NT2/D1 (cell line): ENCODE measurements around the gene SLC35G4.
"Not testable (repeated sequence)": the region's sequence is repeated elsewhere in the genome, so short reads cannot be mapped to it uniquely, and the experiment has no call there.

Source experiments
- DNase-seq: peaks from one replicate; pipeline ENCODE4 v3.0.0-alpha.2; 2011; ENCODE audit warnings: low read depth, low spot score
- H3K27me3 ChIP-seq: 2 replicates; pipeline ENCODE4 v1.6.0; 2011; ENCODE audit warnings: mild to moderate bottlenecking; ENCODE audit not compliant: insufficient read length, insufficient read depth
- H3K36me3 ChIP-seq: 2 replicates; pipeline ENCODE4 v1.6.1; 2011; ENCODE audit warnings: mild to moderate bottlenecking, low read length, mixed read lengths; ENCODE audit not compliant: insufficient read depth, insufficient read length
- H3K4me1 ChIP-seq: 2 replicates; pipeline ENCODE4 v1.5.1; 2011; ENCODE audit not compliant: insufficient read depth, insufficient read length
- H3K4me3 ChIP-seq: 2 replicates; pipeline ENCODE4 v1.5.1; 2011; ENCODE audit warnings: low read depth; ENCODE audit not compliant: insufficient read length
- H3K9ac ChIP-seq: 2 replicates; pipeline ENCODE4 v1.6.0; 2011; ENCODE audit warnings: low read depth; ENCODE audit not compliant: insufficient read length
- H3K9me3 ChIP-seq: 2 replicates; pipeline ENCODE4 v1.5.1; 2011; ENCODE audit warnings: mild to moderate bottlenecking, low read length; ENCODE audit not compliant: insufficient read depth
- SUZ12 ChIP-seq: IDR thresholded peaks from 2 replicates; pipeline ENCODE4 v1.6.1; 2011; ENCODE audit not compliant: insufficient read length, insufficient read depth; ENCODE audit errors: extremely low read depth
- YY1 ChIP-seq: IDR thresholded peaks from 2 replicates; pipeline ENCODE4 v1.6.1; 2011; ENCODE audit not compliant: insufficient read length, insufficient read depth
- ZNF274 ChIP-seq: IDR thresholded peaks from 2 replicates; pipeline ENCODE4 v1.6.1; 2011; ENCODE audit warnings: mild to moderate bottlenecking, low read depth, low read length

SLC35G4 gene

DNA sequence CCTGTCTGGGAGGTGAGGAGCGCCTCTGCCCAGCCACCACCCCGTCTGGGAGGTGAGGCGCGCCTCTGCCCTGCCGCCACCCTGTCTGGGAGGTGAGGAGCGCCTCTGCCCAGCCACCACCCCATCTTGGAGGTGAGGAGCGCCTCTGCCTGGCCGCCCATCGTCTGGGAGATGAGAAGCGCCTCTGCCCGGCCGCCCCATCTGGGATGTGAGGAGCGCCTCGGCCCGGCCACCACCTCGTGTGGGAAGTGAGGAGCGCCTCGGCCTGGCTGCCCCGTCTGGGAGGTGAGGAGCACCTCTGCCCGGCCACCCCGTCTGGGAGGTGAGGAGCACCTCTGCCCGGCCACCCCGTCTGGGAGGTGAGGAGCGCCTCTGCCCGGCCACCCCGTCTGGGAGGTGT lies 38.4 kb downstream of the SLC35G4 start:
- H3K9ac ChIP-seq, H3K27me3 ChIP-seq, H3K4me3 ChIP-seq, H3K36me3 ChIP-seq, H3K4me1 ChIP-seq, DNase-seq: not testable (repeated sequence)
- peaks cover 12% of the 10 kb centered on the region; the same call in 1 of the 2 replicates for H3K9me3 ChIP-seq

DNA sequence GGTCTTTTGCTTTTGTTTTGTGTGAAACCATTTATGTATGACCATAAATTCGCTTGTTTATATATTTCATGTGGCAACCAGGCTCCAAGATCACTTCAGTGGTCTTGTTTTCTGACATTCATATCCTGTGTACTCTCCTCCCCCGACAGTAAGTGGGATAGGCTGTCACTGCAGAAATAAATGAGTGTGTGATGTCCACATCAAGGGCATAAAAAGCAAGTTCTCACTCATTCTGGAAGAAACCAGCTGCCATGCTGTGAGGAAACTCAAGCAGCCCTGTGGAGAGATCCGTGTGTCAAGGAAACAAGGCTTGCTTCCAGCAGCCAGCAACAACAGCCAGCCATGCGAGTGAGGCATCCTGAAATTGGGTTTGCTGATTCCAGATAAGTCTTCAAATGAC lies 40.4 kb downstream of the SLC35G4 start:
- Histone ChIP-seq H3K4me1 (no peaks in the 10 kb centered on the region), H3K36me3 (no peaks in the 10 kb centered on the region), H3K9ac (no peak overlapping the region), H3K27me3 (peaks cover 12% of the 10 kb centered on the region), H3K9me3 (peaks cover 12% of the 10 kb centered on the region; the same call in 1 of the 2 replicates), H3K4me3 (no peak overlapping the region)
- DNase-seq, result no peak
- TF ChIP-seq ZNF274 (no peak), YY1 (no peak), SUZ12 (no peak)

DNA sequence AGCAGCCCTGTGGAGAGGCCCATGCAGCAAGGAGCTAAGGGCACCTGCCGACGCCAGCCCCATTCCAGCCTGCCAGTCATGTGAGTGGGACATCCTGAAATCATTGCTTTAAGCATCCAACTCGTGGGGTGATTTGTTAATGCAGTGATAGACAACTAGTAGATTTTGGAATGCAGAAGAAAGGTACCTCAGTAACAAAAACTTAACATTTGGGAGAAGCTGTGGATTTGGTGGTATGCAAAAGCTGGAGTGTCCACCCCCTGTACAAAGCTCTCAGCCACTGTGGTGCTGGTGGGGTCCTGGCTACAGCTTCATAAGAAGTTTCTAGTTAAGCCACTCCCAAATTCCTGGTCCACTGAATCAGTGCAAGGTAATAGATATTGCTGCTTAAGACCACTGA lies 42.5 kb downstream of the SLC35G4 start:
- Histone ChIP-seq H3K36me3 (no peaks in the 10 kb centered on the region), H3K27me3 (peaks cover 16% of the 10 kb centered on the region), H3K4me3 (no peak overlapping the region), H3K4me1 (no peaks in the 10 kb centered on the region), H3K9me3 (peaks cover 12% of the 10 kb centered on the region; the same call in 1 of the 2 replicates), H3K9ac (no peak overlapping the region)
- TF ChIP-seq ZNF274 (no peak), YY1 (no peak), SUZ12 (no peak)
- DNase-seq, result no peak

DNA sequence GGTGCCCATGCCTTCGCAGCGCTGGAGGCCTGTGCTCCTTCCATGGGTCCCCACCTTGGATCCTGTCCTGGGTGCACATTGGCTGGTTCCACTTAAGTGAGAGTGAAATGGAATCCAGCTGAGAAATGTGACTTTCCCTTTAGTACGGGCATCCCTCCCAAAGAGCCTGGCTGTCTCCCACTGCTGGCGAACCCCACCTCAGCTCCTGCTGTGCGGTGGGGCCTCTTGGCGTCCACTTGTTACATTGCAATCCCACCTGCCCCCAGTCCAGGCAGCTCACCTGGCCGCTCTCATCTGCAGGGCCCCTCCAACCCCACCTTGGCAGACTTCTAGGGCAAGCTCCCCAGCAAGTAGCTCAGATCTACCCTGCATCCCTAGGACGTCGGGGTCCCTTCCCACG lies 44.1 kb downstream of the SLC35G4 start:
- Histone ChIP-seq H3K27me3 (peaks cover 16% of the 10 kb centered on the region), H3K9me3 (peaks cover 7% of the 10 kb centered on the region; the same call in 1 of the 2 replicates), H3K4me1 (no peaks in the 10 kb centered on the region), H3K36me3 (no peaks in the 10 kb centered on the region), H3K9ac (no peak overlapping the region), H3K4me3 (no peak overlapping the region)
- DNase-seq, result no peak
- no peak for TF ChIP-seq SUZ12
- no peak for TF ChIP-seq YY1
- TF ChIP-seq ZNF274, result no peak

DNA sequence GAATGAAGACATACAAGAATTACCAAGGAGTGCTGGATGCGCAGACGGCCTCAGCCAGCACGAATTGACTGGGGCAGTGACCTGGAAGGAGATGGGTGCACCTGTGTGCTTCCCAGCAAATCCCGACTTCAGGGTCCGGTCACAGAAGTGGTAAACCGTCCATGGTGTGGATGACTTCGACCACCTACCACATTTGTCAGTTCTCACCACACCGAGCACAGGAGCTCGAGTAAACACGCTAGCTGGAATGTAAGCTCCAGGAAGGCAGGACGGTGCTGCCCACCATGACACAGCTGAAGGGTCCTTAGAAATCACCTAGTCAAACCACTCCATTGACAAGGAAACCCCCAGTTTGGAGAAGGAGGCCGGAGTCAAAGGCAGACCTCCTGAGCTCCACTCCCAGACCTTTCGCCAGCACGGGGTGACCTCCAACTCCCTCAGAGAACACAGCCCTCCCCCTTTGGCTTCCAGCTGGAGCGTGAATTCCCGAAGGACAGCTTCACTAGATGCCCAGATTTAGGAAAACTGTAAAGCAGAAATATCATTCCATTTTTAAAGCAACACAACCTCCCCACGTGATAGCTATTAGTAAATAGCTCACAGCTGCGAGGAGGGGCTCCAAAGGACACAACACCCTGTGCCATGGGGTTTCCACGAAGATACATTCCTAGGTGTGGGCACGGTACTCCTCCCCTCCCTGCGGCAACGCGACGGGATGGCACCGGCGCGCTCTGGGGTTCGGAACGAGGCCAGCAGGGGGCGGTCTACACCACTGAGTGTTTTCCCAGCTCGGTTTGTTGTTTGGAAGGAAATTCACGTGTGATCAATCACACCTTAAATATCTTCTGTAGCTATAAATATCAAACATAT lies 45.6 kb downstream of the SLC35G4 start:
- H3K9me3 ChIP-seq, result no peaks in the 10 kb centered on the region
- no peak overlapping the region for H3K9ac ChIP-seq
- H3K27me3 ChIP-seq, result peaks cover 16% of the 10 kb centered on the region
- no peak for DNase-seq
- no peak overlapping the region for H3K4me3 ChIP-seq
- no peak for TF ChIP-seq ZNF274
- TF ChIP-seq YY1, result no peak
- TF ChIP-seq SUZ12, result no peak
- no peaks in the 10 kb centered on the region for H3K4me1 ChIP-seq
- no peaks in the 10 kb centered on the region for H3K36me3 ChIP-seq

DNA sequence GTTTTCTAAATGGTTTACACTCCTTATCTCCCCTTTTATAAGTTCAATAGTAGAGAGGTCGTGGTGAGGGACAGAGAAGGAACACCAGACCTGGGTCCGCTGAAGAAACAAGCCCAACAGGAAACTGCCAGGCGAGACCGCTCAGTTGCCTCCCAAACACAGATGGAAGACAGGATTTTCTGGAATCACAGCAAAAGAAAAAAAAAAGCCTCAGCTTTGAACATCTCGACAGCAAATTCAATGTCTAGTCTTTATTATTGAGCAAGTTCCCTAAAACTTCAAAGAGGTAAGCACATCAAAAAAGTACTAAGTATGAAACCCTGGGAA lies 46.2 kb downstream of the SLC35G4 start:
- Histone ChIP-seq H3K4me1 (no peaks in the 10 kb centered on the region), H3K9me3 (no peaks in the 10 kb centered on the region), H3K36me3 (no peaks in the 10 kb centered on the region), H3K27me3 (peaks cover 16% of the 10 kb centered on the region), H3K4me3 (no peak overlapping the region), H3K9ac (no peak overlapping the region)
- DNase-seq, result no peak
- TF ChIP-seq ZNF274 (no peak), SUZ12 (no peak), YY1 (no peak)

DNA sequence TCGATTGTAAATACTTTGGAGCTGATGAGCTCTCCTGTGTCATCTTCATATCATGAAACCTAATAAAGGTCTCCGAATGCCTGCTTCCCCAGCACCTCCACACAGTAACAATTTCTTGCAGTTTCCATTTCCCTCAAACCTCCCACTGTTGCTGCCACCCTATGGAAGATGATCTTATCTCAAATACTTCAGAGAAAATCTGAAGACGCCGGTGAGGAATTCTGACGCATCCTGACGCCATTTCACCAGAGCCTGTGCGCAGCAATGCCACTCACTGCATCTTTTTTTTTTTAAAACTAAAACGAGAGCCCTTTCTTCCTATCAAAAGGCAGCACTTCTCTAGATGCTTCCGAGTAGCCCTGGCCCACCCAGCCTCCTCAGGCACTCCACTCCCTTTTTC lies 47.8 kb downstream of the SLC35G4 start:
- Histone ChIP-seq H3K27me3 (peaks cover 16% of the 10 kb centered on the region), H3K9me3 (no peaks in the 10 kb centered on the region), H3K36me3 (no peaks in the 10 kb centered on the region), H3K4me1 (no peaks in the 10 kb centered on the region), H3K9ac (no peak overlapping the region), H3K4me3 (no peak overlapping the region)
- no peak for TF ChIP-seq YY1
- no peak for TF ChIP-seq ZNF274
- DNase-seq, result no peak

DNA sequence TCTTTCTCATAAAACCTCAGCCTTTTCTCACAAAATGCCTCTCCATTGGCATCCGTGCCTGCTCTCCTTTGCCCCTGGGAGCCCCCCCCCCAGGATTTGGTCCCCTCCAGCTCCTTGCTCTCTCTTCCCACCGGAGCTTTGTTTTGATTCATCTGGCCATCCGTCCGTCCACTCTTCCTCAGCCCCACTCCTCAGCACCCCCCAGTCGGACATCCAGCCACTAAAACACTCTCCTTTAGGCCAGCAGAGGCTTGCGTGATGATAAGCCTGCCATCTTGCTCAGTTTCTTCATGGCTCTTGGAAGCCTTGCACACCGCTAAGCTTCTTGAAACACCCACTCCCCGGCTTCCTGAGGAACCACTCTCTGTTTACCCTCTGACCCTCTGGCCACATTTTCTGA lies 48.2 kb downstream of the SLC35G4 start:
- Histone ChIP-seq H3K36me3 (no peaks in the 10 kb centered on the region), H3K9ac (no peak overlapping the region), H3K27me3 (peaks cover 16% of the 10 kb centered on the region), H3K9me3 (no peaks in the 10 kb centered on the region), H3K4me3 (no peak overlapping the region), H3K4me1 (no peaks in the 10 kb centered on the region)
- DNase-seq, result no peak
- TF ChIP-seq SUZ12 (no peak), ZNF274 (no peak), YY1 (no peak)
